Activated CD8-positive, alpha-beta memory T cell treated with anti-CD3 and anti-CD28 coated beads, Interleukin-2, amount 50 U/mL, for 24 hours (primary cell): ENCODE measurements around the gene PDLIM3.

Experiments used
- DNase-seq: peaks from one replicate; pipeline ENCODE4 v3.0.0-alpha.2; 2020; ENCODE audit errors: extremely low read depth

PDLIM3 gene

DNA sequence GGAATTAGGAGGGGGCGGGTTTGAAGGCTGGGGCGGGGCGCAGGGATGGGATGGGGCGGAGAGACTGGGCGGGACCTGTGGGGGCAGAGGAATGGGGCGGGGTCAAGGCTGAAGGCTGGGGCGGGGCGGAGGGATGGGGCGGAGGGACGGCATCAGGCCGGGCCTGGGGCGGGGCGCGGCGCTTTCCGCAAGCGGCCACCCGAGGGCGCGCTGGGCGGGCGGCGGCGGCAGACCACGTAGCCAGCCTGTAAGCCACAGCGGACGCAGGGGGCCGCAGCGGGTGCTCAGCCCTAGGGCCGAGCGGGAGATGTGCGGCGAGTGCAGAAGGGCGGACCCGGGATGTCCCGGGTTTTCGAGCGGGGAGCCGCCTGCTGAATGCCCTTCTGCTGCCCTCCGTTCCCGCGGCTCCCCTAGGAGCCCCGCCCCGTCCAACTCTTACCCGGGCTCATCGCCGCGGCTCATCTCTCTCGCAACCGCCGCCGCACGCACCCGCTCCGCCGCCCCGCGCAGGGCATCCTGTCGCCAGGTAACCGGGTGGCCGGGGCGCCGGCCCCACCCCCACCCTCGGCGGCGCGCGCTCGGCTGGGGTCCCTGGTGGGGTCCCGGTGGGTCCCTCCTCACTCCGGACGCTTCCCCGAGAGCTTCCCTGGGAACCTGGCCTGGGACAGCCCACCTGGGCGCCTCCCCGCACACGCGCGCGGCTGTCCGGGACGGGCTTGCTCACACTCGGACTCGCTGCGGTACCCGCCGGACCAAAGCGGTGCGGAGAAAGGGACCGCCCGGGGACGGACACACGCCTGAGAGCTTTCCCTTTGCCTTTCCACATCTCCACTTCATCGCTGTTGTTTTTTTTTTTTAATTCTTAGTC lies 63.8 kb downstream of the PDLIM3 start, which contains the start of gene CCDC110:
CCDC110 (minus strand) TSS at position 499 of the 868 bp plus-strand sequence; CDS start at position 449, 50 bp downstream.
- peak; percentile 68 for DNase-seq

DNA sequence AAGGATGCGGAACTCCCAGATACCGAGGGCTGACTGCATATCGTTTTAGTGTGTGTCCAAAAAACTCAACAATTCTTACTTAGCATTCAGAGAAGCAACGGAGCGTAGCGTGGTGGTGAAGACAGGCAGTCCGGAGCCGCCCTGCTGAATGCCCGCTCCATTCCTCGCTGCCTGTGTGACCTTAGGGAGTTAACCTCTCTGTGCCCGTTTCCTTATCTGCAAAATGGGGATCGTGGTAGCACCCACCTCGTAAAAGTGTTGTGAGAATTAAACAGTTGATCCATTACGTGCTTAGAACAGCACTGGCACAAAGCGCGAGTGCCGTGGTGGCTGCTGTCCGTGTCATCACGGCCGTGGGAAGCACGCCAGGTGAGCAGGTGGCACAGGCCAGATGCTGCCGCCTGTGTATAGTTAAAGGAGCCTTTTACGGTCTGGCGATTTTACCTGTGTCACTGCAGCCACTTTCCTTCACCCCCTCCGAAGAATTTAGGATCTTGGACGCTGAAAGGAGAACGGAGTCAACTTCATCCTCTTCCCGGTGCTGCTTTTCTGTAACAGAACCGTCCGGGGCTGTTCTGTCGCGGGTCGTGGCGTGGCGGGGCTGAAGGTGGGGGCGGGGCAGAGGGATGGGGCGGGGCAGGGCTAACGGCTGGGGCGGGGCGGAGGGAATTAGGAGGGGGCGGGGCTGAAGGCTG lies 64.7 kb downstream of the PDLIM3 start:
- DNase-seq: no peak

DNA sequence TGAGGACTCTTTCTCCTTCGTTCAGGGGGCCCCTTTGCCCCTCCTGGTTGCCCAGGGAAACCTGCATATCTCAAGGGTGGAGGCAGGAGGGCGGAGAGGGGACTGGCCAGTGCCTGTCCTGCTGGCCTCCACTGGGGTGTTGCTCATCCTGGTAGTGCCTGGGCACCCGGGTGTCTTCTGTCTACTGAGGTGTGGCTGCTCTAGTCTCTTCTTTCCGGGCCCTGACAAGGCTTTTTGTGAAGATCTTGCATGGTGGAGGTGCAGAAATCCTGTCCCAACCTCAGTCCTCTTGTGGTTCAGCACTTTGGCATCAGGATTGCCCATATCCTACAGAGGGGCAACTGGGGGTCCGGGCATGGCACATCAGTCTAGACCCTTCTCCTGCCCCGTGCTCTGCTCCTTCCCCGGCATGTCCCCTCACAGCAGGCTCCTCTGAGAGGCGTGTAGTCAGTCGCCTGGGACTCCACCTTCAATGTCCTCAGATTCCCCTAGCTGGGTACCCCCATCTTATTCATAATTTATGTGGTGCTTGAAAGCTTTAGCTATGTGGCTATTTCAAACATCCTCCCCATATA lies 65.6 kb downstream of the PDLIM3 start:
- DNase-seq: no peak

DNA sequence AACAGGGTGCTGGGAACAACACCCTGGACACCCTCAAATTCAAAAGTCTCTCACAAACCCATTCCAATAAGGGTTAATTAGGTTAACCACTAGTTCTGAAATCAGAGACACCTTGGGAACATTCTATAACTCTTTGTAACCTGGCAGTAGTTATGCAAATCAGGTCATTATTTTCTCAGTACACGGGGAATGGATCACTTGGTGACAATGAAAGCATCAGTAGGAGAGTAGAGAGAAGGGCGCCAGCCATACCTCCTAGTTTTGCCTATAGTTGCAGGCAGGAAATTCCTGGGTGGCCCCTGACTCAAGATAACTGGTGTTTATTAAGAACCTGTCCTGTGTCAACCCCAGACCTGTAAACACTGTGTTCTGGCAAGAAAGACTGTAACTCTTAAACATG lies 66.3 kb downstream of the PDLIM3 start:
- DNase-seq: no peak

DNA sequence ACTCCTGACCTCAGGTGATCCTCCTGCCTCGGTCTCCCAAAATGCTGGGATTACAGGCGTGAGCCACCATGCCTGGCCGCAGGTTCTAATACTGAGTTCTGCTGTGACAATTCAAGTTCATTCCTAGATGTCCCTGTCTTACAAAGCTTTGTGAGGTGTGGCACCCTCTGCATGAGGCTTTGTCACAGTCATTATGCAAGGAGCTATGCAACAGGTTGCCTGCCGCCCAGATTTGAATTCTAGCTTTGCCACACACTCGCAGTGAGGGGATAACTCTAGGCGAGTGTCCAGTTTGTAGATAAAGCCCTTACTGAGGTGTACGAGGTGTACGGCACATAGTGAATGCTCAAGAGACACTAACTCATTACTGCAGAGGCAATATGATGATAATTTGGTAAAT lies 67.3 kb downstream of the PDLIM3 start:
- no peak for DNase-seq

DNA sequence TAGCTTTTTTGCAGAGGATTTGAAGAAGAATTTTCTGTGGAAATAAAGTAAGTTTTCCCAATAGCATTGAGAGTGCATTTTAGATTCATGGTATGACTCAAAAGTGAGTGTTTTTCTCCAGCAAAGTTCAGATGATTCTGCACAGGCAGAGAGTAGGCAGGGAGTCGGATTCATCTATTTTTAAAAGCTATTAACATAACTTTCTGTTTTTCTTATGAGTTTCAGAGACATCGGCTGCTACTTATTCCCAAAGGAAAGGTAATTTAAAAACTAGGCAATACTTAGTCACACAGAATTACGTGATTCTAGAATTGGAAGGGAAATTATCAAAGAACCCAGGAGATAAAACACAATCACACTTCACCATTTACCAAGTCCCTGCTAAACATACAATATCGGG lies 68.2 kb downstream of the PDLIM3 start:
- DNase-seq: no peak

DNA sequence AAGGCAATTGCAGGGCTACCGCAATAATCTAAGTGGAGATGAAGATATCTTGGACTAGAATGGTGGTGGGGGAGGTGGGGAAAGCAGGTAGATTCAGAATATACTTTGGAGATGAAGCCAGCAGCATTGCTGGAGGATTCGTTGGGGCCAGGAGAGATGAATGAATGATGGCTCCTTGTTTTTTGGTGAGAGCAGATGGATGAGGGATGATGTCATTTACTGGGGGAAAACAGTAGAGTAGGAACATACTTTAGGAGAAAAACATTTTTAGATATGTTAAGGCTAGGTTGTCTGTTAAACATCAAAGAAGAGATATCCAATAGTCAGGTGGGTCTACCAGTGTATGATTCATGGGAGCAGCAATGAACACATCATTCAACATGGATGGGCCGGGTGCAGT lies 69.6 kb downstream of the PDLIM3 start:
- DNase-seq: no peak

DNA sequence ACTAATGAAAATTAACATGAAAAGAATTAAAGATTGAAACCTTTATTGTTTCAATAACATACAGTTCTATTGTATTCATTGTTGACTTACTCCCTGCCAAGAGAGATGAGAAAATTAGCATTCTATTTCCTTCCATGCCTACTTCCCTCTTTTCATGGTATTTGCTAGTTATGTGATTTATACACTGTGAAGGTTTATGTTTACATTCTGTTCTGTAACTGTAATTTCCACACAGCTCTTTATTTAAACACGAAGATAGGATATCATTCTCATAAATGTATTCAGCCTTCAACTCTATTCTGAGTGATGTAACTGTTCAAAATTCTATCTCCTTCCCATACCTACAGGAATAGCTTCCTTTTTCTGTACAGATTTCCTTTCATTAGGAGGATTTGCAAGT lies 70.4 kb downstream of the PDLIM3 start:
- no peak for DNase-seq

DNA sequence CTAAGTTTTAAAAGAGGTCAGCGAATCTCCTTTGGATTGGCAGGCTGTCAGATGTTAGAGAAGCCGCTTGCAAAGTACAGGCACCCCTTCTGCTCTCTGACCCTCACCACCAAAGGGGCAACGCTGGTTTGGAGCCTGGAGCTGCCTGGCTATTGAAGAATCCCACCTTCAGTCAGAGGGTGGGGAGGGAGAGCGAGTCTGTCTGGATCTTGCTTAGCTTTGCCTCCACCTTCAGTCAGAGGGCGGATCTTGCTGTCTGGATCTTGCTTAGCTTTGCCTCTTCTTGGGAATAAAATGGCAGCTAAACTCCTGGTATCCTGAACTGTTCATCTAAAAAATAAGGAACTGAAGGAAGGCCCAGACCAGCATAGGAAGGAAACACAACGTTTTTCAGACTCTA lies 71.1 kb downstream of the PDLIM3 start:
- DNase-seq: no peak

DNA sequence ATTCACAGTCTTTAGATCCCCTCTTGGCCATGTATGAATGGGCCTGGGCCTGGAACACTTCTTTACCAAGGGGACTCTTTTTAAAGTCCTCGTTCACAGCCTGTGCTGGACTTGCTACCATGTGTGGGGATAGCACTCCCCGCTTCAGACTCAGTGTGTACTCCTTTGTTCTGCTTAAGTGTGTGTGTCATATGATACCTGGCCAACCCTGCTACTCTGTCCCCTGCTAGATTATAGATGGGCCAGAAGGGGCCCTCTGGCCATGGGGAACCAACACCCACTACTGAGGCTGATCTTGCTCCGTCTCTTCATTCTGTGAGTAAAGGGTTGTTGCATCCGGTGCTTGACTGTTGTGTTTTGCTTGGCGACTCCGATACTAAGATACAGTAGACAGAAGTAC lies 71.8 kb downstream of the PDLIM3 start:
- DNase-seq: no peak

DNA sequence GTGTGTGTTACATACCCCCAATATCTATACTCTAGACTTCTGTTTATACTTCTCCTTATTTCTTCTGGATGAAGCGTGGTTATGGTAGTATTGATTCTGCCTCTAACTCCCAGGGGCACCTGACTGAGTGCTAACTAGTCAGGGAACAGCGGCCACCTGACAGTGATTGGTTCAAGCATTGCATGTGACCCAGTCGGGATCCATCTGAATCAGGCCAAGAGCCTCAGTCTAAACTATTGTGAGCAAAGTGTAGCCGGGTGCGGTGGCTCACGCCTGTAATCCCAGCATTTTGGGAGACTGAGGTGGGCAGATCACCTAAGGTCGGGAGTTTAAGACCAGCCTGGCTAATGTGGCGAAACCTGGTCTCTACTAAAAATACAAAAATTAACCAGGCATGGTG lies 73.7 kb downstream of the PDLIM3 start:
- DNase-seq: no peak

DNA sequence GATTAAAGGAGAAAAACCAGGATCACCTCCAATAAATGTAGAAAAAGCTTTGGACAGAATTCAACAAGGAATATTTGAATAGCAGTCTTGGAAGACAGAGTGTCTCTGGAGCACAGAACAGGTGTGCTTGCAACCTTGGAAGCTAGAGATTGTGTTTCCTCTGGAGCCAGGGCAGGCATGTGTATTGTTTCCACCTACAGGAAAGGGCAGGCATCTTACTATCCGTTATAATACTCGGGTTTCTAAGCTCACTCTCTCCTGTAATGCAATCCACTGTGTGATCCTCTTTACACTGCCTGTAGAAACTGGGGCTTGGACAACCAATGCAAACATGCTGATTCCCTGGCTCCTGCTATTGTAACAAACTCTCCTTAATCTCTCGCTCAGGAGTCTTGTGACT lies 78.2 kb downstream of the PDLIM3 start:
- DNase-seq: no peak

DNA sequence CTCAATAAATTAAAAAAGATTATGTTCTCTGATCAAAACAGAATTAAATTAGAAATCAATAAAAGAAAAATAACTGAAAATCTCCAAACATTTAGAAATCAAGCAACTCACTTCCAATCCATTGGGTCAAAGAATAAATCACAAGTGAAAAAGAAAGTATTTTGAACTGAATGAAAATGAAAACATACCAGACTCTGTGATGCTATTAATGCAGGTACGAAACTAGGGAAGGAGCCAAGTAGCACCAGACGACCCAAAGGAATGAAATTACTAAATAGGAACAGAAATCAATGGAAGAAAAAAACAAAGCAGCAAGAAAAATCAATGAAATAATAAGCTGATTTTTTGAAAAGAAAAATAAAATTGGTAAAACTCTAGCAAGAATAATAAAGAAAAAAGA lies 79.2 kb downstream of the PDLIM3 start:
- DNase-seq: no peak
